CD1c-positive myeloid dendritic cell (primary cell): ENCODE data around the gene KLF7.
"Not testable (repeated sequence)": the region's sequence is repeated elsewhere in the genome, so short reads cannot be mapped to it uniquely, and the experiment has no call there.

ENCODE experiments used
- DNase-seq: peaks from one replicate; pipeline ENCODE4 v3.0.0-alpha.2; 2016; ENCODE audit errors: extremely low spot score

Gene KLF7

GRCh38 chr2:207066166-207066565 lies 99.6 kb downstream of the KLF7 start:
- no peak for DNase-seq

- DNase-seq = no peak
Measured at GRCh38 chr2:207064128-207064690, 101.5 kb downstream of the KLF7 start.

GRCh38 chr2:207061181-207061580 lies 104.6 kb downstream of the KLF7 start:
- DNase-seq = no peak

- DNase-seq = no peak
Measured at GRCh38 chr2:207055257-207055656, 110.5 kb downstream of the KLF7 start.

- no peak for DNase-seq
Measured at GRCh38 chr2:207054521-207054920, 111.2 kb downstream of the KLF7 start.

- peak; percentile 52 for DNase-seq
Measured at GRCh38 chr2:207051385-207051965, 114.3 kb downstream of the KLF7 start.

GRCh38 chr2:207049122-207049521 lies 116.6 kb downstream of the KLF7 start:
- DNase-seq = no peak

GRCh38 chr2:207048416-207048815 lies 117.3 kb downstream of the KLF7 start:
- DNase-seq = no peak

- DNase-seq = peak; percentile 31
Measured at GRCh38 chr2:207046724-207047123, 119.0 kb downstream of the KLF7 start.

- no peak for DNase-seq
Measured at GRCh38 chr2:207045531-207045930, 120.2 kb downstream of the KLF7 start.

- no peak for DNase-seq
Measured at GRCh38 chr2:207044379-207045362, 121.1 kb downstream of the KLF7 start.

- no peak for DNase-seq
Measured at GRCh38 chr2:207042841-207043240, 122.9 kb downstream of the KLF7 start.

- no peak for DNase-seq
Measured at GRCh38 chr2:207041786-207042554, 123.8 kb downstream of the KLF7 start.

GRCh38 chr2:207041279-207041678 lies 124.5 kb downstream of the KLF7 start:
- no peak for DNase-seq

GRCh38 chr2:207040696-207041095 lies 125.1 kb downstream of the KLF7 start:
- DNase-seq = peak; percentile 12

GRCh38 chr2:207039225-207039624 lies 126.5 kb downstream of the KLF7 start:
- no peak for DNase-seq

GRCh38 chr2:207038299-207038698 lies 127.4 kb downstream of the KLF7 start:
- no peak for DNase-seq

GRCh38 chr2:207037896-207038295 lies 127.9 kb downstream of the KLF7 start:
- peak; percentile 51 for DNase-seq

GRCh38 chr2:207037023-207037422 lies 128.7 kb downstream of the KLF7 start:
- not testable (repeated sequence) for DNase-seq

GRCh38 chr2:207035875-207036274 lies 129.9 kb downstream of the KLF7 start:
- DNase-seq = no peak

- DNase-seq = no peak
Measured at GRCh38 chr2:207032490-207032889, 133.3 kb downstream of the KLF7 start.
